Sigmoid colon (tissue), 4 donors: ENCODE measurements around the gene DHX16.

Source experiments
- CTCF ChIP-seq, 4 experiments: fragments of 450-650 bp in 3 of 4; fragments of 200-600 bp in 1 of 4; IDR thresholded peaks; one replicate each; pipeline ENCODE4 v1.5.1; 2016 to 2019; ENCODE audit warnings: antibody characterized with exemption in 4 of 4, mild to moderate bottlenecking in 3 of 4, moderate library complexity in 2 of 4
- EP300 ChIP-seq, 4 donors: sonication (generic); formaldehyde crosslinking; IDR thresholded peaks; one replicate each; pipeline ENCODE4 v1.6.1; 2017; ENCODE audit warnings: antibody characterized with exemption in 4 of 4
- POLR2A ChIP-seq, 2 donors: fragments of 450-650 bp; IDR thresholded peaks; one replicate each; pipeline ENCODE4 v1.6.1; 2016; ENCODE audit warnings: antibody characterized with exemption in 2 of 2, mild to moderate bottlenecking in 2 of 2, moderate library complexity in 2 of 2
- POLR2AphosphoS5 ChIP-seq, 4 donors: sonication (generic); formaldehyde crosslinking; IDR thresholded peaks; one replicate each; pipeline ENCODE4 v1.6.1; 2017; ENCODE audit warnings: antibody characterized with exemption in 4 of 4

DNA sequence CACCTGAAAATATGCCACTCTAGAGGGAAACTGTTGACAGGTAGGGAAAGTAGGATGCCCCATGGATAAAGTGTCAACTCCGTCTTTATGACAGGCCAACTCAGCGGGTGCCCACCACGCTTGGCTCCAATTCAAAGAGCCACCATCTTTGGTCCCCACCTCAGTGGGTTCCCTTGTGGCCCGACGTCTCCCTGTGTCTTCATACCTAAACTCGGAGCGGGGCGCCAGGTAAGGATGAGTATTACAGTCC, 44.0 kb upstream of the DHX16 start:
- no peak for TF ChIP-seq POLR2A (IDR thresholded peaks at IDR 0.05)
- no peak for TF ChIP-seq CTCF (IDR thresholded peaks at IDR 0.05)
- TF ChIP-seq POLR2AphosphoS5 (IDR thresholded peaks at IDR 0.05) = no peak
- TF ChIP-seq EP300 (IDR thresholded peaks at IDR 0.05) = no peak
